Ovary (tissue), 3 donors: ENCODE measurements around the gene METRN.

ENCODE experiments used
- CTCF ChIP-seq, 3 donors: fragments of 450-650 bp in 2 of 3; fragments of 200-600 bp in 1 of 3; IDR thresholded peaks; one replicate each; pipeline versions ENCODE4 v1.5.1 to v1.8.0; 2016 to 2022; ENCODE audit warnings: antibody characterized with exemption in 3 of 3, mild to moderate bottlenecking in 1 of 3
- EP300 ChIP-seq: sonication (generic); formaldehyde crosslinking; IDR thresholded peaks from one replicate; pipeline ENCODE4 v1.6.1; 2017; ENCODE audit warnings: antibody characterized with exemption
- donor health status: DM: no; HTN: no; CAD: no.

GRCh38 chr16:766008-766819, 51.3 kb downstream of the METRN start:
- TF ChIP-seq EP300 (no peak), CTCF (IDR thresholded peaks at IDR 0.05) (no peak)
